Cerebellar cortex (tissue), 1 donor: ENCODE results near the gene QRFPR.
"Not testable (repeated sequence)": the region's sequence is repeated elsewhere in the genome, so short reads cannot be mapped to it uniquely, and the experiment has no call there.

Experiments used
- DNase-seq: peaks from one replicate; pipeline ENCODE4 v3.0.0-alpha.2; 2015; ENCODE audit warnings: low spot score

The QRFPR gene

DNA sequence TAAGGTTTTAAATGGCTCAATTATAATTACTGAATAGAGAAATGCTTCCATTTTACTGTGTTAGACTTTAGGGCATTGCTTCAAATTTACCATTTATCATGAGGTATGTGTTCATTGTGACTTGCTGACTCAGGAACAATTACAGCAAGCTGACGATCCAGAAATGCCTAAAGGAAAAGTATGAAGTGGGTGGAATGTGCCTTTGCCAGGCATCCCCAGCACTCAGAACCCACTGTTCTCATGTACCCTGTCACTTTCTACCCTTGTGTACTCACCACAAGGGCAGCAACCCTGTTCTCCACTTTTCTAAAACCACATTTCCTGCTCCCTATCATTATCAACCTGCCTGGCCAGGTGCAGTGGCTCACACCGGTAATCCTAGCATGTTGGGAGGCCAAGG lies 41.5 kb downstream of the QRFPR start:
- DNase-seq, result no peak

DNA sequence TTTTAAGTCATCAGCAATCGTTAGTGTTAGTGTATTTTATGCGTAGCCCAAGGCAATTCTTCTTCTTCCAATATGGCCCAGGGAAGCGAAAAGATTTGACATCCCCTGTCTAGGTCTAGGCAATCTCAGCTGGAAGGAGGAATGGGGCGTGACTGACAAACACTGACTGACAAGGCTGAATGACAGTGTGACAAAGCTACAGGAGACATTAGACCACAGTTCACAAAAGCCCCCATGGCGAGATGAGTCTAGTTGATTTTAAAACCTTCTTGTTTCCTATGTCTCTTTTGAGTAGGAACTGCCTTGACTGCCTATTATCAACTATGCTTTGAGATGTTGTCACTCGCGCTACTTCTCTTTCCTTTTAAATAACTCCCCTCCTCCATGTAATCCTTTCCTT lies 42.3 kb downstream of the QRFPR start:
- DNase-seq, result no peak

DNA sequence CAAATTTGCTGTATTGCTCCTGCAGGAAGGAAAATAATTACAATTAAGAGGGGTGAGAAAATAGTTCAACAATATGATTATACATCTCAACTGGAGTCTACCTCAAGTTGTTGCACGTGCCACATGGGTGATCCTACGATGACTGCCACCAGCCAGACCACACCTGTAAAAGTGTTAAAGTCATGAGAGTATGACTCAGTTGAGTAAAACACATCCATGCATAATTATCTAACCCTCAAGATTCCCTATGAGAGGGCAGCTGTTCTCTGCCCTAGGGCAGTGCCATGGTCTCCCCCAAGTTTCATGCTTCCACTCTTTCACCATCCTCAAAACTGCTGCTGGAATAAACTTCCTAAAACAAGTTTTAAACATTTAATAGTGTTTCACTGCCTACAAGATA lies 44.1 kb downstream of the QRFPR start:
- DNase-seq, result no peak

DNA sequence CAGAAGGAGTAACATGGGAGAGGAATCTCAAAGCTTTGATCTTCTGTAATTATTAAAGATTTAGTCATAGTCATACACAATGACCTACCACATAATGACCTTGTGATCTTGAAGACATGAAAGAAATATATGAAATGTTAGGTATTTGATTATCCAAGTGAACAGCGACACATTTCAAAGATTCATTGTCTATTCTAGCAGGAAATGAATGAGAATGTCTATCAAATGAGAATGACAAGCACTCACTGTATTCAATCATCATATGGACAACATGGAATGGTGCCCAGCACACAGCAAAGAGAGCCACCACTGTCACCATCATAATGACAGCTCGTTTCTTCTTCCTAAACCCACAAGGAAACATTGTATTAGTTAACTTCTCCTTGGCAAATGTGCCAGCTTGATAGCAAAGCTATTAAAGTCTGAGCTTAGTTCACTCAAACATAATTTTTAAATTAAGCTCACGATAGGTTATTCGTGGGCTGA lies 50.6 kb downstream of the QRFPR start:
- no peak for DNase-seq

DNA sequence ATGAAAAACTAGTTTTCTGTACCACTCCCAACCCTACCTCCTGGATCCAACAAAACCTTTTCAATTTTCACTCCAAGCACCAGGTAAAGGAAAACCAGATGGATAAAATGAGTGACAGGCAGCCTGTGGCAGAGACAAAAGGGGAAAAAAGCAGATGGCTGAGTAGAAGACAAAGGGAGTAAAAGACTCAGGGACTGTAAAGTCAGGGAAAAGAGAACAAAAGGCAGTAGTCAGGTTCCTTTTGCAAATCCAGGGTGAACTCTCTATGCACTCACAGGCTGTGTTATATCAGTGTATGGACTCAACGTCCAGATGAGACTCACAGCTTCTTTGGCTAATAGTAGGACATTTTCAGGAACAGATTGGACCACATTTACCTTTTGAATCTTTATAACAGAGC lies 54.2 kb downstream of the QRFPR start:
- DNase-seq, result no peak

DNA sequence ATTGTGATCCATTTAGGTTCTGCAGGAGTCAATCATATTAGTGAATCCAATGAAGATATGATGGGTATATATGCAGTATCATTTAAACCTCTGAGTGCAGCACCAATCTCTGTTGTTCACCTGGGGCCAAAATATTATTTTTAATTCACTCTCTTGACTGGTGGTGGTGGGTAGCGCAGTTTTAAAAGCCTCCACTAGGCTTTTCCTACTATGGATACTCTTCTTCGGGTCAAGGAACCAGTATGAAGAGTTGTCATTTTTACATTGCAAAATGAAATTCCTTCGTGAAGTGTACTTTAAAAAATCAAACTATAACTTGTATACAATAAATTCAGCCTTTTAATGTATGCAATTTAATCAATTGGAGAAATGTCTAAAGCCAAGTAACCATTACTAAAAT lies 56.5 kb downstream of the QRFPR start:
- DNase-seq, result no peak

DNA sequence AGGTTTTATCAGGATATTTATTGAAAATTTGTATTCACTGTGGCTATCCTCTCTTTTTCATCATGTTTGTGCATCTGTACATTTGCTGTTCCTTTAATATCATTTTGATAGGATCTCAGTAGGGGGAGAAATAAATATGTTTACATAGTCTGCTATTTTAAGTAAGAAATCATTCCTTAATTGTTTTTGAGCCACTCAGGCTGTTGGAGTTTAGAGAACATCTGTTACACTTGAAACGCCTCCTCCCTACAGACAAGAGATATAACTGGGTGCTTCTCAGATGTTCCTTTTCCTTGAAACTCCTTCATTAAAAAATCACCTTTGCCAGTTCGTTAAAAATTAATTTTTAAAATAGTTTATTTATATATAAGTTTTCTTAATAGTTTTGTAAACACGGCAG lies 59.4 kb downstream of the QRFPR start:
- no peak for DNase-seq

DNA sequence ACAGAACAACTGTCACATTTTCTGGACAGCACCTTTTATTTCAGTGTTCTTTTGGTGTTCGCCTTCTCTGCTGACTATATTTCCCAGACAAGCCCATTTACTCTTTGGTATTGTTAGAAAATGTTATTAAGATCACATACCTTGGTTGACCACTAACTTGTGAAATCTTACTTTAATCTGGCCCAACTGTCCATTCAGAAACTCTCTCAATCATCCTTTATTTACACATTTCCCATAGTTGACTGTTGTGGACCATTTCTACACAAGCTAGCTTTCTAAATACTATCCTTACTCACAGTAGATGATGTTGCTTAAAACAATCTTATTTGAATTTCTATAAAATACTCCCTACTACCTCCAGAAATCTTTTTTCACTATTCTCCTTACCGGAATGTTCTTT lies 64.7 kb downstream of the QRFPR start:
- DNase-seq, result no peak

DNA sequence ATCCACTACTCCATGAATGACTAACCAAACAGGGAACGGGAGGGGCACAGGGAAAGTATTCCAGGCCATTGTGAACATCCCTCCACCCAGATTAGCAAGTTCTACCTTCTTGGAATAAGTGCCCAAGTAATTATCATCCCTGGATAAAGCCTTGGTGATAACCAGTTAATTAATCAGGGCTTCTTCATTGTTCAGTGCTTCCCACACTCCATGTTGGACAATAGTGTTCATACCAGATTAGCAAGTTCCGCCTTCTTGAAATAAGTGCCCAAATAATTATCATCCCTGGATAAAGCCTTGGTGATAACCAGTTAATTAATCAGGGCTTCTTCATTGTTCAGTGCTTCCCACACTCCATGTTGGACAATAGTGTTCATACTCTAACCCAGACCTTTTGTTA lies 67.4 kb downstream of the QRFPR start:
- not testable (repeated sequence) for DNase-seq

DNA sequence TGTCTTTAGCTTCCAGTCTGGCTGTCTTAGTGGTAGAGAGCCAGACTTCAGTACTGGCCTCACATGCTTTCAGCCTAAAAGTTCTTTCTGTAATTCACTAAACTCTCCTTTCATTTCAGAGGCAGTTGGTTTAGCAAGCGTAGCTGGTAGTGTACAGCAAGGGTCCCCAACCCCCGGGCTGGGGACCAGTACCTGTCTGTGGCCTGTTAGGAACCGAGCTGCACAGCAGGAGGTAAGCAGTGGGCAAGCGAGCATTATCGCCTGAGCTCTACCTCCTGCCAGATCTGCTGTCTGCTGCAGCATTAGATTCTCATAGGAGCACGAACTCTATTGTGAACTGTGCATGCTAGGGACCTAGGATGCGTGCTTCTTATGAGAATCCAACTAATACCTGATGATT lies 72.0 kb downstream of the QRFPR start:
- no peak for DNase-seq

DNA sequence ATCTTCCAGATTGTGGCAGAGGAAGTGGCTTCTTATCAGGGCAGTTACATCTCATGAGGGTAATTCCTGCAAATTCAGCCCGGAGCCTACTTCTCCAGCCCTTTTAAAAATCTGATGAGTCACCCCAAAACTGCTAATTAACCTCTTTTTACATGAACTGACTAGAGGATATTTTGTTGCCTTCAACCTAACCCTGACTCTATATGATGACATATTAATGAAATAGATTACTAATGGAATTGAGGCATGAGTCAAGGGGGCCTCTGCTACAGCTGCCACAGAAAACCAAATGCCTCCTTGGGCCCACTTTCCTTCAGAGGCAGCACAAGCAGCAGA lies 72.5 kb downstream of the QRFPR start:
- no peak for DNase-seq

DNA sequence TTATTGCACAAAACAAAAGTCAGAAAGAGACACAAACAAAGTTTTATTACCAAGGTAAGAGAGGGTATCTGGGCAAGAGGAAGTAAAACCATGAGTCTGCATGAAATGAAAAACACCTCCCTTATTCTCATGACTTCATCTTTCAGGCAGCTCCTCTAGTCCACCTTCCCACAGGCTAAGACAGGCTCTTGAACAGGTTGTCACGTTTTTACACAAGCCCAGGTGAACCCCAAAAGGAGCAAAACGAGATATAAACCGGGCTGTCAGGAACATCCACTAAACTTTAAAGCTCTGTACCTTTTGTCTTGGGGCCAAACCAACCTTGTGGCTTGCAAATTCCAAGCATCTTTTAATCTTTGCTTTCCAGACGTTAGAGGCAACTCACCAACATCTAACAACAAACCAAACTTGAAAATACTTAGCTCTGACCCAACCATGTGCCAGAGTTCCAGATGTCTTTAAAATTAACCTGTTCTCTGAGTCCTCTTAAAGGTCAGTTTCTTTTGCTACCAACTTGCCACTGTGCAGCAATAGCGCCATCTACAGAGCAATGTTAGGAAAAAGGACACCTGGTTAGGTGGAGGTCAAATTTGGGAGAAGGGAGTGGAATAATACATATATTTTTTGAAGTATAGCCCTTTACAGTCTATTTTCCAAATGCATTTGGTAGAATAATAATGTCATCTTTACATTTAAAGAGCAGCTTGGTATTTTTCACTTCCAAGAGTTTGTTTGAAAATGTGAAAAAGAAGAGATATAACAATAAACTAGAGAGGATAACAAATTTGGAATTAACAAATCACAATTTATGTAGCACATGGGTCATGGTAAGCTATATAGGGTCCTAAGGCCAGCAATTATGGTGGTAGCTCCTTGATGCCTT lies 73.1 kb downstream of the QRFPR start:
- DNase-seq, result peak; percentile 27

DNA sequence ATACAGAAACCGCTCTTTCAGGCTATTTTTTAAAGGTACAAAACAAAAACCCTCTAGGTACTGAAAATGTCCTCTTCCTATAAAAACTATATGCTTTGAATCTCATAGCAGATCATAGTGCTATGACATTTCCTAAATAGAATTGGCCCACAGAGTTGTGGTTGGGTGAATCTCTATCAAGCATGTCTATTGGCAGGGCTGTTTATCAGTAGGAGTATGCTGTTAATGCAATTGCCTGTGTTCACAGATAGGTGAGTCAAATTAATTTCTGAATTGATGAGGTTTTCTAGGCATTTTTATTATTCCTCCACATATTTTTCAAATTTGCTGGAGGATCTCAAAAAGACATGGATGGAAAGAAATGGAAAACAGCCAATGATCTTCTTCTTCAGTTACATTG lies 73.9 kb downstream of the QRFPR start:
- DNase-seq, result no peak

DNA sequence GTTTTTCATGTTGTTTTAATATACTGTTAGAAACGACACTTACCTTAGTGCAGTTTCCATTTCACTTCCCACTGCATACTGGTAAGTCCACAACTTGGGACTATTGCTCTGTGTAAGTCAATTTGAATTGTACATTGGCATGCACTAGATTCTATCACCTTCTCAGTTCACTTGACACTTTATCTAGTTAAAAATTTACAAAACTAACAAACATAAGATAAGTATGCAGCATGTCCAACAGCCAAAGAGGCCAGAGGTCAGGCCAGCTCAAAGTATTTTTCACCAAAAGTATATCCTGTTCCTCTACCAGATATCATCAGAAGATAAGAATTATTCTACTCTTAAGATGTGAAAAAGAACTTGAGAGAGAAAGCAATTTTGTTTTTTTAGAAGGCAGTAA lies 75.9 kb downstream of the QRFPR start:
- no peak for DNase-seq

DNA sequence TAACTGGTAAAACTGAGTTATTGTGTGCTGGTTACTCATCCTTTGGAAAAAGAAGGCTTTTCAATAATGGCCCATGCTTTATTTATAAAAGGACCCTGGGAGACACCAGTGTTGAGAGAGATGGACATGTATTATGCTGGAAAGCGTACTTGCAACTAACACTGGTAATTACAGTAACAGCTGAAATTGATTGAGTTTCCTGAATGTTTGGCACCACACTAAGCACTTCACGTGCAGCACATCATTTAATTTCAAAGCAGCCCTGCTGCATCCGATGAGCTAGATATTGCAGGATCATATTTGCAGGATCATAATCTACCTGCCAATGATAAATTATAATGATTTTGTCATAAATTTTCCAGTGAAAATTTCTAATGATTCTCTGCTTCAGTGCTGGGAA lies 81.5 kb downstream of the QRFPR start:
- DNase-seq, result no peak

DNA sequence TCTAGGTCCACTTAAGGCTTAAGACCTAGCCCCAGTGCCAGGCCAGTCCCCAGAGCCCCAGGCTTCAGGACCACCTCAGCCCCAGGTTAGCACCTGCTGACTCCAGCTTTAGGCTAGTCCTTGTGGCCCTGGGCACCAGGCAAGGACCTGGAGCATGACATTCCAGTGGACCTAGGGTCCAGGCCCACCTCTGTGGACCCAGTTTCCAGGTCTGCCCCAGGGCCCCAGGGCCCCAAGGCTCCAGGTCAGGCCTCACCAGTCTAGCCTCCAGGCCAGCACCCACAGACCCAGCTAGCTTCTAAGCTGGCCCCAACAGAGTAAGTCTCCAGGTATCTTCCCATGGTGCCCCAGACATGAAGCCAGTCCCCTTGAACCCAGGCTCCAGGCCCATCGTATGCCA lies 97.5 kb downstream of the QRFPR start:
- no peak for DNase-seq

DNA sequence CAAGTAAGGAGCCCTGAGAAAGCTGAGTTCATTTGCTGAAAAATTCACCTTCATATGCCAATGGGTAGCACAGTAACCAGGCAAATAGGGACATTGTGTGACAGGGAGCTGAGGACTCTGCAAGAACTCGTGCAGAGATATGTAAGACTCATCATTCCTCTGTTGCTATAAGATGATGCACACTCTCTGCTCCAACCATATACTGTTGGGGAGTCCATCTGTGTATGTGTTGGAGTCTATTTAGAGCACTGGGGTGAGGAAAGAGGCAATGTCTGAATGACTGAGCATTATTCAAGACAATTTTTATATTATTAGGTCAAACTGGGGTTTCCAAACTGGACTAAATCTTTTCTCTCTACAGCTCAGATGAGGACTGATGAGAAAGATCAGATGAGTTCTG lies 100.4 kb downstream of the QRFPR start:
- no peak for DNase-seq

DNA sequence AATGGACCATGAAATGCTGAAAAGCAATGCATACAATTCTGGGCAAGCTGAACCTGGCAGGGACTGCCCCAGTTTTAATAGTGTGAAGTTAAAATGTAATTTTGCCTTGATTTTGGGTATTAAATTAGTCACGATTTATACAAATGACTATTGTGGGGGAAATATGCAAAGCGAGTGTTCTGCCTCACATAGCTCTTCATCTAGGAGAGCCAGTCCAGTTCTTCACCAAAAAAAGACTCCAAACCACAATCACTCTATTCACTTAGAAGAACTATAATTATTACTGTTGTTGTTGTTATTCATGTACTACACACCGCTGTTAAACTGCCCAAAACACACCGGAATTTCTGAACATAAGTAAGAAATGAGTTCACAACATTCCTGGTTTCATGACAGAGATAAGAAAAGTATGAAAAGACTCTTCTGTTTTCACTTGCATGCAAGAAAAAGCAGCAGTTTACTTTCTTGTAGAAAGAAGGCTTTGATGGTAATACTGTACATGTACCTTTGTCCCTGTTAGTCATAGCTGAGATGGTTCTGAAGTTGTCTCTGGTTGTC lies 101.9 kb downstream of the QRFPR start:
- no peak for DNase-seq
